Stimulated activated naive CD8-positive, alpha-beta T cell treated with anti-CD3 and anti-CD28 coated beads, Interleukin-15, Interleukin-2, amounts not matched to agents 100 ng/mL and 50 ng/mL, for 24 hours (primary cell): ENCODE data around the gene HIP1R.
A peak's percentile ranks its signal among the peaks of the same experiment; 100 is the strongest.
"Not testable (repeated sequence)": the region's sequence is repeated elsewhere in the genome, so short reads cannot be mapped to it uniquely, and the experiment has no call there.

Experiments used
- H3K27ac Mint-ChIP-seq: one replicate; pipeline ENCODE4 v1.8.0; 2021; ENCODE audit warnings: mild to moderate bottlenecking, mixed read lengths
- H3K27me3 Mint-ChIP-seq: one replicate; pipeline ENCODE4 v1.8.0; 2021; ENCODE audit warnings: mixed read lengths
- H3K36me3 Mint-ChIP-seq: one replicate; pipeline ENCODE4 v1.8.0; 2021; ENCODE audit warnings: low read depth, mixed read lengths
- H3K4me1 Mint-ChIP-seq: one replicate; pipeline ENCODE4 v1.8.0; 2021; ENCODE audit warnings: low read depth, mixed read lengths
- H3K4me3 Mint-ChIP-seq: one replicate; pipeline ENCODE4 v1.8.0; 2021; ENCODE audit warnings: mild to moderate bottlenecking, mixed read lengths
- H3K9me3 Mint-ChIP-seq: one replicate; pipeline ENCODE4 v1.8.0; 2021; ENCODE audit warnings: mixed read lengths

Gene HIP1R

GRCh38 chr12:122884860-122885259 lies 49.6 kb downstream of the HIP1R start:
- Mint-ChIP-seq H3K36me3 (peaks cover 17% of the 10 kb centered on the region), H3K9me3 (no peaks in the 10 kb centered on the region), H3K4me1 (peaks cover 96% of the 10 kb centered on the region), H3K27ac (peak overlapping the region; percentile 9), H3K4me3 (no peak overlapping the region), H3K27me3 (no peaks in the 10 kb centered on the region)

GRCh38 chr12:122886161-122886560 lies 50.9 kb downstream of the HIP1R start:
- peaks cover 13% of the 10 kb centered on the region for H3K36me3 Mint-ChIP-seq
- no peak overlapping the region for H3K27ac Mint-ChIP-seq
- H3K9me3 Mint-ChIP-seq, result no peaks in the 10 kb centered on the region
- H3K27me3 Mint-ChIP-seq, result no peaks in the 10 kb centered on the region
- no peak overlapping the region for H3K4me3 Mint-ChIP-seq
- peaks cover 96% of the 10 kb centered on the region for H3K4me1 Mint-ChIP-seq

DNA sequence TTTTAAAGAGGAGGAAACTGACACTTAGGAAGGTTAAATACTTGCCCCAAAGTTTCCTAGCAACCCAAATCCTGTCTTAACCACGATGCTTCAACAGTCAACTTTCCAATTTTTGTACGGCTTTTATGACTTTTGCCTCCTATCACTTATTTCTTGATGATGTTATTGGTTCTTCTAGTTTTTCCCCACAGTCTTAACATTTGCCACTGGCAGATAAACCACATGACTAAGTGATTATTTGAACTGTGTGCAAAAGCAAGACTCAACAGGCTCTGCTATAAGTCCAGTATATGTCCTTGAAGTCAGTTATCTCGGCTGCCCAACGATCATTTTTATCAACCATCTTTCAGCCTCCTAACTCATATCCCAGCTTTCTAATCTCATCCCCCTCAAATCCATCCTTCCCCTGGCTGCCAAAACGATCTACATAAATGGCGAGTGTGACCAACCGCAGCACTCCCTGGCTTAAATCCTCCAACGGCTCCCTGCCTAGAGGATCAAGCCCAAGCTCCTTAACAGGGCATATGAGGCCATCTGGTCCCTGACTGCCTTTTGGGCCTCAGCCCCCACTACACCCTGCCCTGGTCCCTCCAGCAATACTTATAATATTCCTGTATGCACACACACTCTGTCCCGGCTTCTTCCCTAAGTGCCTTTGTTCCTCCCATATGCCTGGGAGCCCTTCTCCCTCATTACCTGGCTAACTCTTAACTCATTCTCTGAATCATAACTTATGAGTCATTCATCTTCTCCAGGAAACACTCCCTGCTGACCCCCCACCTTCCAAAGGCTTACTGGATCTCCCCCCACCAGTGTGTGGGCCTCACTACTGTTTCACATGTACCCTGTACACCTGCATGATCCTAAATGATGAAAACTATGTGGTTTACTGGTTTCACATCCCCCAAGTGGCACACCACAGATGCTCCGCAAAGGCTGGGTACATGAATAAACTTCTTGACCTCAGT lies 51.9 kb downstream of the HIP1R start:
- H3K4me1 Mint-ChIP-seq, result peaks cover 97% of the 10 kb centered on the region
- peak overlapping the region; percentile 91 for H3K27ac Mint-ChIP-seq
- H3K27me3 Mint-ChIP-seq, result no peaks in the 10 kb centered on the region
- peaks cover 13% of the 10 kb centered on the region for H3K36me3 Mint-ChIP-seq
- H3K9me3 Mint-ChIP-seq, result no peaks in the 10 kb centered on the region
- peak overlapping the region; percentile 84 for H3K4me3 Mint-ChIP-seq

DNA sequence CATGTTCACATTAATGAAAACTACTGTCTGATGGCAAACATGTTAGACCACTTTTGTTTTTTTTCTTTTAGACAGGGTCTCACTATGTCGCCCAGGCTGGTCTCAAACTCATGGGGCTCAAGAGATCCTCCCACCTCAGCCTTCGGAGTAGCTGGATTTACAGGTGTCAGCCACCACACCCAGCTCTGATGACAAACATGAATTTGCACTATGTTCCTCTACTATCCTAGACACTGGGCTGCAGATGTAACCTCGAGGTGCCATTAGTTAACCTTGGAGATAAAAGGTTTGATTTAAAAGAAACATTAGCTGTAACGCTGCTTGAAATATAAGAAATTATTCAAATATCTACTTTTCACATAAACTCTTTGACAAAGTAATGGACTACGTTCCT lies 52.6 kb downstream of the HIP1R start:
- peaks cover 97% of the 10 kb centered on the region for H3K4me1 Mint-ChIP-seq
- no peaks in the 10 kb centered on the region for H3K27me3 Mint-ChIP-seq
- peaks cover 19% of the 10 kb centered on the region for H3K36me3 Mint-ChIP-seq
- H3K4me3 Mint-ChIP-seq, result peak overlapping the region; percentile 84
- H3K27ac Mint-ChIP-seq, result peak overlapping the region; percentile 91
- H3K9me3 Mint-ChIP-seq, result no peaks in the 10 kb centered on the region

DNA sequence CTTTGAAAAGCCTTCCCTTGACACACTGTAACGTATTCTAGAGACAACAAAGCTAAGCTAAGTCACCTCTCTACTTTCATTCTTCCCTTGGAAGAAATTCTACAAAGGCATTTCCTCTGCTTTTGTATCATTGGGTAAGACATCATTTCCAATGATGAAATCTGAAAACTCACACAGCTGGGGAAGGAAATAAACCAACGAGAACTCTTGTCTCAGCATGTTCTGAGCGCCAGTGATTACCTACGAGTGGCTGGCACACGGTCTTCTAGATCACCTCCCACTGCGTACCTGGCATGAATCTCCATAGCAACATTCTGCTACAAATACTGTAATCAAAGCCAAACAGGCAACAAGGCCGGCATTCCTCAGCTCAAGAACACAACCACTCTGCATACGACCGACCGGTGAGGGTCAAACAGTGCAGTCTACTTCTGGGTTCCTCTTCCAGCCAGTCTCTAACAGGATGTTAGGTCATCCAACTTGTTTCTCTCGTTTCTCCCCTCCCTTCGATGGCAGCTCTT lies 53.0 kb downstream of the HIP1R start:
- peak overlapping the region; percentile 91 for H3K27ac Mint-ChIP-seq
- H3K4me1 Mint-ChIP-seq, result peaks cover 97% of the 10 kb centered on the region
- H3K9me3 Mint-ChIP-seq, result no peaks in the 10 kb centered on the region
- no peaks in the 10 kb centered on the region for H3K27me3 Mint-ChIP-seq
- peak overlapping the region; percentile 84 for H3K4me3 Mint-ChIP-seq
- H3K36me3 Mint-ChIP-seq, result peaks cover 18% of the 10 kb centered on the region

- H3K4me3 Mint-ChIP-seq, result peak overlapping the region; percentile 65
- no peaks in the 10 kb centered on the region for H3K27me3 Mint-ChIP-seq
- H3K9me3 Mint-ChIP-seq, result no peaks in the 10 kb centered on the region
- H3K36me3 Mint-ChIP-seq, result peaks cover 18% of the 10 kb centered on the region
- peaks cover 97% of the 10 kb centered on the region for H3K4me1 Mint-ChIP-seq
- H3K27ac Mint-ChIP-seq, result peak overlapping the region; percentile 74
Measured at GRCh38 chr12:122889761-122890520, 54.7 kb downstream of the HIP1R start.

DNA sequence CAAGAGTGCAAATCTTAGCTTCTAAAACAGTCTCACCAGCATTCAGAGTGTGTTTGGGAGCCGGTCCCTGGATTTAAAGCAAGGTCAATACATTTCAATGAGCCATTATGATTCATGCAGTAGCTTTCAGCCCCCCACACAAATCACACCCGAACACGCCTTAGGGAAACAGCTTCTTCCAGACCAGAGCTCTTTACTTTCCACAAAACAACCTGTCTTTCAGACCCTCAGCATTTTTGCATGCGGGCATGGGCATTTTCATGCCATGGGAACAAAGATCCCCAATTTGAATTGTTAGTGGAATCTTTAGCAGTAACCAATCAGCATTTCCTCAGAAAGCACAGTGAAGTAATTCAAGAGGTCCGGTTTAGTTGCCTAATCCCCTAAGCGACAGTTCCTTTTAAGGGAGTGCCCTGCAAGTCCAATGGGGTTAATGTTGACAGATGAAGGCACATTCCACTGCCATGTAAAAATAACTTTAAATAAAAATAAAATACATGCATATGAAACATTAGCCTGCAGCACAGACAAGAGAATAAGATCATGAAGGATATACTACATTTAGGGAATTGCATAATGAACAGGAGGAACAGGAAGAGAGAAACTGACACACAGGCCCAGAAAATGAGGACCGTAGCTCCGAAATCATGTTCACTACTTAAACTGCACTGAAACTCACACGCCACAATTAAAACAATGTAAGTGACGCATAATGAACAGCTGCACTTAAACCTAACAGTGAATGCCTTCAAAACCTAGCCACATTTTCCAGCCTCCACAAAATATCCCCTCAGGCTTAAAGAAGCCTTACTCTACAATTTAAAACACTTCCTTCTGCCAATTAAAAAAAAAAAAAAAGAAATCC lies 56.6 kb downstream of the HIP1R start:
- H3K9me3 Mint-ChIP-seq, result no peaks in the 10 kb centered on the region
- H3K36me3 Mint-ChIP-seq, result peaks cover 18% of the 10 kb centered on the region
- peaks cover 96% of the 10 kb centered on the region for H3K4me1 Mint-ChIP-seq
- H3K27ac Mint-ChIP-seq, result peak overlapping the region; percentile 55
- peak overlapping the region; percentile 40 for H3K4me3 Mint-ChIP-seq
- H3K27me3 Mint-ChIP-seq, result no peaks in the 10 kb centered on the region

DNA sequence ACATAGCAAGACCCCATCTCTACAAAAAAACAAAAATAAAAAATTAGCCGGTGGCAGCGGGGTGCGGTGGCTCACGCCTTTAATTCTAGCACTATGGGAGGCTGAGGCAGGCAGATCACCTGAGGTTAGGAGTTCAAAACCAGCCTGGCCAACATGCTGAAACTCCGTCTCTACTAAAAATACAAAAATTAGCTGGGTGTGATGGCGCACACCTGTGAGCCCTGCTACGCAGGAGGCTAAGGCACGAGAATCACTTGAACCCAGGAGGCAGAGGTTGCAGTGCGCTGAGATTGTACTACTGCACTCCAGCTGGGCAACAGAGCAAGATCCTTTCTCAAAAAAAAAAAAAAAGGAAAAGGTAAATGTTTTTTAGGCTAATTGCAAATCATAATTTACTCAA lies 57.5 kb downstream of the HIP1R start:
- Mint-ChIP-seq H3K4me3 (peak overlapping the region; percentile 40), H3K27ac (peak overlapping the region; percentile 55)
- not testable (repeated sequence) for H3K27me3 Mint-ChIP-seq

GRCh38 chr12:122893208-122894153 lies 58.2 kb downstream of the HIP1R start:
- H3K36me3 Mint-ChIP-seq, result peaks cover 18% of the 10 kb centered on the region
- H3K4me3 Mint-ChIP-seq, result peak overlapping the region; percentile 90
- no peaks in the 10 kb centered on the region for H3K9me3 Mint-ChIP-seq
- H3K4me1 Mint-ChIP-seq, result peaks cover 96% of the 10 kb centered on the region
- H3K27ac Mint-ChIP-seq, result no peak overlapping the region
- H3K27me3 Mint-ChIP-seq, result no peaks in the 10 kb centered on the region

More for the DNA sequence above, 57.5 kb downstream of the HIP1R start:
- not testable (repeated sequence) for H3K9me3 Mint-ChIP-seq
- H3K4me1 Mint-ChIP-seq, result peaks cover 96% of the 10 kb centered on the region
- peaks cover 18% of the 10 kb centered on the region for H3K36me3 Mint-ChIP-seq

DNA sequence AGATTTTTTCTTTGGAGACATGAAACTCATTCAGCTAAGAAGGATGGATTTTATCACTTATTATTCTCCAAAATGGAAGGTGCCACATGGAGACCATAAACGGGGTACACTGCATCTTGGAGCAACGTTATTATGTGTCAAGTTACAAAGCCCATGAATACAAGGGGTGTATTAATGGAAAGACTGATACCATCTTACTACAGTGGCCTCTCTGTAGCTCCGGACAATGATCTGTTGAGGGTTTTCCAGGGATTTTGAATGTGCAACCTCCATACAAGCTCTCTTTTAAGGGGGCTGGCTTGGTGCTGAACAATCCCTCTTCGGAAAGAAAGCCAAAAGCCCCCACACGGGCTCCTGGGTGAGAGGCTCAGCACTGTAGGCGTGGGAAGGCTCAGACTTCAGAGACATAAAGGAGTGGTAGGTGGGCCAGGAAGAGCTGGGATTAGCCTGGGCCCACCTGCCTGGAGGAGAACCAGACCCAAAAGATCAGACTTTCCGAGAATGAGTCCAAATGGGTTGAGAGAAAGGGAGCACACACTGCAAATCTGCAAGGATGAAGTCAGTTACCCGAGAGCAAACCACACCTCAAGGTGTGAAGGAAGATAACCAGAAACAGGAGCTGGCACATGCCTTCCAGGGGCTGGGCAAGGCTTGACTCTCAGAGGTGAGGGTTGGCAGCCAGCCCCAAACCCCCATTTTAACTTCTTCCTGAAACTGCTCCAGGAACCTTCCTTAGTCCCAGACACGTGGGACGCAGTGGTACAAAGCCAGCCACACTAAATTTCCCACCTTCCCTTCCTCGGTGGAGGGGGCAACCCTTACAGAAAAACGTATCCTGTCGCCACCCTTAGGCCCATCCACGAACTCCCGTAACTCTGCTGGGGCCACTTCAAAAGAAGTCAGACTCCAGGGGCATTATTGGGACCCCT lies 59.2 kb downstream of the HIP1R start:
- Mint-ChIP-seq H3K4me3 (peak overlapping the region; percentile 90), H3K9me3 (no peaks in the 10 kb centered on the region), H3K27ac (peak overlapping the region; percentile 95), H3K36me3 (peaks cover 18% of the 10 kb centered on the region), H3K27me3 (no peaks in the 10 kb centered on the region), H3K4me1 (peaks cover 96% of the 10 kb centered on the region)

DNA sequence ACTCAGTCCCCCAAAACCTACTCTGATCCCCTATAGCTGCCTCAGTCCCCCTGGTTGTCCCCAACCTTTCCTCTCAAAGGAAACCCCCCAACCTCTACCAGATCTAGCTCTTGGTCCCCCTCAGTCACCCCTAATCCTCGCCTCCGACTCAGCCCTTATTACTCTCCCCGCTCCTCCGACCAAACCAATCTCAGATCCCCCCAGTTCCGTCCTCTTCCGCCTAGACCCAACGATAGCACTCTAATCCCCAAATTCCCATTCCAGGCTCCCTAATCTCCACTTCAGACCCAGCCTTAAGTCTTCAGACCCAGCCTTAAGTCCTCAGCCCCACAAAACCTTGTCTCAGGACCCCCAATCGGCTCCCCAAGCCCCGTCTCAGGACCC lies 60.1 kb downstream of the HIP1R start:
- H3K36me3 Mint-ChIP-seq, result peaks cover 14% of the 10 kb centered on the region
- peak overlapping the region; percentile 95 for H3K27ac Mint-ChIP-seq
- no peaks in the 10 kb centered on the region for H3K27me3 Mint-ChIP-seq
- peak overlapping the region; percentile 90 for H3K4me3 Mint-ChIP-seq
- H3K9me3 Mint-ChIP-seq, result no peaks in the 10 kb centered on the region
- H3K4me1 Mint-ChIP-seq, result peaks cover 96% of the 10 kb centered on the region

DNA sequence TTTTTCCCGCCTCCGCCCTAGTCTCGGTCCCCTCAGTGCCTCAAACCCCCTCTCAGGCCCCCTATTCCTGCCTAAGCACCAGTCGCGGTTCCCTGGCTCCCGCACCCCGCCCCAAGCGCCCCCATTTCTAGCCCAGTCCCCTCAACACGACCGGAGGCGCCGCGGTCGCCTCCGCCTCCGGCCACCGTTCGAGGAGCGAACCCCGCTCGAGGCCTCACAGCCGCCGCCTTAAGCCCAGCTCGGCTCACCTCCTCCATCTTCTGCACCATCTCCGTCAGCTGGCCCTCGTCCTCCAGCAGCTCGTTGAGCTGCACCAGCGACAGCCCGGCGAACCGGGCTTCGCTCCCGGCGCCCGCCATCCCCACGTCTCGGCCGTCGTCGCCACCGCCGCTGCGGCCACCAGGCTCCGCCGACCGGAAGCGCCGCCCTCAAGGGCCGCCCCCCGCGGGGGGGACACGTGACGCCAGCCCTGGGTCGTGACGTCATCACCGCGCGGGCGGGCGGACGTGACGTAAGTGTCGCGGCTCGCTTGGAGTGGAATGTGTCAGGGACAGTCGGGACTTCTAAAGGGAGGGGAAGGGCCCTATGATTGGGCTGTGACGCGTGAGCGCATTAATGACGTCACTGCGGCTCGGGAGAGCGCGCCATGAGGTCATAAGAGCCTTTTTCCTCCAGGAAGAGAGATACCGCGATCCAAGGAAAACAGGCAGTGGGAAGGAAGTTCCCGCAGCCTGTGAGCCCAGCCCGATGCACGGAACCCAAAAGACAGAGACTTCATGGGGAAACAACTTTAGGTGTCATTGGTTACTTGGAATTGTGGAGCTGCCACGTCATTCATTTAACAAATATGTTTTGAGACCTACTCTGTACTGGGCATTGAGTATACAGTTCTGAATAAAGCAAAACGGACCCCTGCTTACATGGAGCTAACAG lies 60.7 kb downstream of the HIP1R start, which contains the start of gene VPS37B:
Gene VPS37B, minus strand, starts transcription at position 421 of the 933 bp plus-strand sequence. Its CDS starts 62 bp downstream, at position 359.
- Mint-ChIP-seq H3K27me3 (no peaks in the 10 kb centered on the region), H3K4me3 (peak within 1 kb of the TSS; percentile 90), H3K9me3 (no peaks in the 10 kb centered on the region), H3K36me3 (peaks cover 14% of the 10 kb centered on the region), H3K4me1 (peaks cover 95% of the 10 kb centered on the region), H3K27ac (peak within 1 kb of the TSS; percentile 95)
